ENCODE measurements around the gene CA10. TPM values are rescaled to one million over a fixed set of nuclear protein-coding genes. Genes with fewer than 3 reads are reported as not detected.

Gene CA10
- total RNA-seq, 1 experiment from 2014 or later = 0.46 TPM

GRCh38 chr17:51907041-51907440 is 251.5 kb downstream of the CA10 start:
- no CpG with 5 or more reads among the region's 2 CpGs for WGBS (ENCODE audit: extremely low coverage, insufficient read length, low lambda C conversion rate)
- H3K9me3 Mint-ChIP-seq = no peaks in the 10 kb centered on the region
- Histone ChIP-seq H4K20me1 (ENCODE audit: control insufficient read depth, insufficient read depth, insufficient read length) (no peaks in the 10 kb centered on the region), H2BK15ac (ENCODE audit: low read depth, low read length) (no peak overlapping the region), H2AFZ (ENCODE audit: low read length) (no peak overlapping the region), H2AK5ac (ENCODE audit: insufficient read length, low read length) (no peak overlapping the region), H3K56ac (ENCODE audit: insufficient read length, low read depth, low read length) (no peak overlapping the region), H3K4ac (ENCODE audit: low read depth, low read length) (no peak overlapping the region), H3K18ac (ENCODE audit: insufficient read length, low read depth, low read length) (no peak overlapping the region), H3K9ac (ENCODE audit: extremely low read depth, insufficient read length, low read length) (no peak overlapping the region), H3K14ac (ENCODE audit: insufficient read depth, low read length) (no peak overlapping the region), H3K23ac (ENCODE audit: insufficient read length, low read depth, low read length) (no peak overlapping the region), H3K27ac (ENCODE audit: insufficient read length, low read depth, low read length) (no peak overlapping the region), H3K4me1 (ENCODE audit: insufficient read depth, low read length) (no peaks in the 10 kb centered on the region), H4K5ac (ENCODE audit: insufficient read length, low read depth, low read length) (no peak overlapping the region), H3K27me3 (ENCODE audit: insufficient read depth, low read length) (no peaks in the 10 kb centered on the region), H2BK12ac (ENCODE audit: insufficient read length, low read depth, low read length) (no peak overlapping the region), H3K4me2 (ENCODE audit: insufficient read depth, insufficient read length, low read length) (no peak overlapping the region), H3K79me1 (ENCODE audit: insufficient read depth, low read depth, low read length, poor library complexity, severe bottlenecking) (no peaks in the 10 kb centered on the region), H2BK20ac (ENCODE audit: low read depth, low read length, poor library complexity, severe bottlenecking) (no peak overlapping the region), H3T11ph (ENCODE audit: low read length) (no peak overlapping the region), H4K8ac (replicated peaks; ENCODE audit: insufficient read length, low read depth, low read length) (no peak overlapping the region), H3K23me2 (ENCODE audit: insufficient read length, low read depth, low read length, poor library complexity, severe bottlenecking) (no peaks in the 10 kb centered on the region), H3K79me2 (ENCODE audit: insufficient read depth, low read length) (no peaks in the 10 kb centered on the region), H2BK5ac (ENCODE audit: insufficient read length, low read length) (no peak overlapping the region), H3K9me3 (ENCODE audit: control insufficient read depth, low read depth, low read length) (no peaks in the 10 kb centered on the region), H2BK120ac (ENCODE audit: low read depth, low read length, poor library complexity, severe bottlenecking) (no peak overlapping the region), H4K91ac (ENCODE audit: insufficient read length, low read depth, low read length) (no peak overlapping the region)
- no peak overlapping the region for H3K27ac Mint-ChIP-seq
- H3K4me3 Mint-ChIP-seq = no peak overlapping the region
- no peak for DNase-seq
- H3K4me1 Mint-ChIP-seq = peaks cover 10 to 21% of the 10 kb centered on the region in 2 experiments
- H3K27me3 Mint-ChIP-seq (ENCODE audit: low read depth) = no peaks in the 10 kb centered on the region
- no peaks in the 10 kb centered on the region for H3K36me3 Mint-ChIP-seq (ENCODE audit: insufficient read depth in 1 of 3, low read depth in 3 of 3)
- no peak for TF ChIP-seq CTCF (conservative IDR thresholded peaks at IDR 0.05)

Data from H9 (cell line).